GM23338 (cell line): ENCODE measurements around the gene STRBP. TPM values are rescaled to one million over a fixed set of nuclear protein-coding genes. Genes with fewer than 3 reads are reported as not detected.

ENCODE experiments used
- ATAC-seq: fragments of 200-7000 bp; cut with Tn5 transposase; 3 replicates; pipeline ENCODE4 v1.9.1; 2020
- DNase-seq: peaks from one replicate; pipeline ENCODE4 v3.0.0-alpha.2; 2015; ENCODE audit warnings: low spot score
- H2AFZ ChIP-seq: fragments of 200-600 bp; sonication (generic); 2 replicates; pipeline ENCODE4 v1.8.0; 2016; ENCODE audit warnings: antibody characterized with exemption, mild to moderate bottlenecking, moderate library complexity
- H3F3A ChIP-seq: fragments of 200-600 bp; sonication (generic); replicated peaks from 2 replicates; pipeline ENCODE4 v1.8.0; 2017; ENCODE audit warnings: antibody characterized with exemption, mixed run types, low read depth
- H3K27ac ChIP-seq: fragments of 200-600 bp; sonication (generic); 2 replicates; pipeline ENCODE4 v1.6.1; 2016; ENCODE audit warnings: low read depth
- H3K27me3 ChIP-seq: fragments of 200-600 bp; sonication (generic); 2 replicates; pipeline ENCODE4 v1.8.0; 2016; ENCODE audit warnings: mild to moderate bottlenecking, mixed run types, moderate library complexity; ENCODE audit not compliant: insufficient read depth
- H3K36me3 ChIP-seq: fragments of 200-600 bp; sonication (generic); 2 replicates; pipeline ENCODE4 v1.8.0; 2016; ENCODE audit warnings: mild to moderate bottlenecking; ENCODE audit not compliant: insufficient read depth
- H3K4me1 ChIP-seq: fragments of 200-600 bp; sonication (generic); 2 replicates; pipeline ENCODE4 v1.8.0; 2016; ENCODE audit warnings: mild to moderate bottlenecking, moderate library complexity; ENCODE audit not compliant: insufficient read depth
- H3K4me2 ChIP-seq: fragments of 200-600 bp; sonication (generic); 2 replicates; pipeline ENCODE4 v1.7.1; 2017; ENCODE audit warnings: mixed run types
- H3K4me3 ChIP-seq: fragments of 200-600 bp; sonication (generic); 2 replicates; pipeline ENCODE4 v1.6.1; 2016; ENCODE audit warnings: mixed run types
- H3K79me2 ChIP-seq: fragments of 200-600 bp; sonication (generic); replicated peaks from 2 replicates; pipeline ENCODE4 v1.8.0; 2017; ENCODE audit warnings: mild to moderate bottlenecking; ENCODE audit not compliant: insufficient read depth
- H3K9me2 ChIP-seq: fragments of 200-600 bp; sonication (generic); 2 replicates; pipeline ENCODE4 v1.8.0; 2017; ENCODE audit not compliant: insufficient read depth
- H4K20me1 ChIP-seq: fragments of 200-600 bp; sonication (generic); replicated peaks from 2 replicates; pipeline ENCODE4 v1.8.0; 2017; ENCODE audit warnings: mild to moderate bottlenecking; ENCODE audit not compliant: insufficient read depth
- H3K27ac Mint-ChIP-seq: 2 replicates; pipeline ENCODE4 v1.8.0; 2020; ENCODE audit warnings: inconsistent platforms, mild to moderate bottlenecking, moderate library complexity, mixed read lengths
- H3K27me3 Mint-ChIP-seq: 3 replicates; pipeline ENCODE4 v1.8.0; 2022; ENCODE audit warnings: low read depth, mild to moderate bottlenecking, moderate library complexity, mixed read lengths, inconsistent platforms; ENCODE audit not compliant: insufficient read depth, poor library complexity
- H3K36me3 Mint-ChIP-seq: 3 replicates; pipeline ENCODE4 v1.8.0; 2021; ENCODE audit warnings: low read depth, mild to moderate bottlenecking, inconsistent platforms, moderate library complexity, mixed read lengths
- H3K4me1 Mint-ChIP-seq: 3 replicates; pipeline ENCODE4 v1.8.0; 2020; ENCODE audit warnings: mild to moderate bottlenecking, inconsistent platforms, mixed read lengths
- H3K4me3 Mint-ChIP-seq: 3 replicates; pipeline ENCODE4 v1.8.0; 2021; ENCODE audit warnings: moderate library complexity, mild to moderate bottlenecking, inconsistent platforms, mixed read lengths
- H3K9me3 Mint-ChIP-seq: 3 replicates; pipeline ENCODE4 v1.8.0; 2020; ENCODE audit warnings: moderate library complexity, mild to moderate bottlenecking, inconsistent platforms, mixed read lengths
- CREB1 ChIP-seq: fragments of 250-450 bp; sonication (Bioruptor Pico); IDR thresholded peaks from 2 replicates; pipeline ENCODE4 v1.5.0; 2020; ENCODE audit warnings: low read depth, mild to moderate bottlenecking, moderate library complexity
- ETS1 ChIP-seq: IDR thresholded peaks from 2 replicates; pipeline ENCODE4 v1.6.1; 2016; ENCODE audit warnings: antibody characterized with exemption
- EZH2 ChIP-seq: fragments of 200-600 bp; sonication (generic); IDR thresholded peaks from one replicate; pipeline ENCODE4 v1.8.0; 2017; ENCODE audit warnings: antibody characterized with exemption, mild to moderate bottlenecking, low read depth; ENCODE audit not compliant: unreplicated experiment
- EZH2phosphoT487 ChIP-seq: fragments of 200-600 bp; sonication (generic); IDR thresholded peaks from one replicate; pipeline ENCODE4 v1.8.1; 2018; ENCODE audit warnings: antibody characterized with exemption; ENCODE audit not compliant: unreplicated experiment
- NANOG ChIP-seq: IDR thresholded peaks from 2 replicates; pipeline ENCODE4 v1.6.1; 2016; ENCODE audit warnings: antibody characterized with exemption, borderline replicate concordance
- REST ChIP-seq: IDR thresholded peaks from one replicate; pipeline ENCODE4 v1.6.1; 2018; ENCODE audit warnings: antibody characterized with exemption; ENCODE audit not compliant: unreplicated experiment
- ZNF462 ChIP-seq: fragments of 250-450 bp; sonication (Bioruptor Pico); IDR thresholded peaks from 2 replicates; pipeline ENCODE4 v1.5.0; 2020; ENCODE audit warnings: mild to moderate bottlenecking, moderate library complexity
- polyA plus RNA-seq: library from polyadenylated mRNA; unstranded; fragments of >200 nt; fragmentation: Nextera tagmentation; extraction: Ambion mirVana; gene quantifications from 2 replicates; pipeline ENCODE4 v1.2.1, GENCODE V29; 2016
- total RNA-seq: library from RNA; depleted of rRNA; stranded (reverse); fragments of >200 nt; shearing (Covaris generic); gene quantifications from 2 replicates; pipeline ENCODE4 v1.2.3, GENCODE V29; 2014

The STRBP gene
- total and polyA plus RNA-seq, 2 experiments from 2014 or later = 80.5 to 116 TPM

- TF ChIP-seq ZNF462 (no peak), EZH2 (no peak), REST (no peak)
Measured at GRCh38 chr9:123208626-123209174, 59.7 kb downstream of the STRBP start (continued).

DNA sequence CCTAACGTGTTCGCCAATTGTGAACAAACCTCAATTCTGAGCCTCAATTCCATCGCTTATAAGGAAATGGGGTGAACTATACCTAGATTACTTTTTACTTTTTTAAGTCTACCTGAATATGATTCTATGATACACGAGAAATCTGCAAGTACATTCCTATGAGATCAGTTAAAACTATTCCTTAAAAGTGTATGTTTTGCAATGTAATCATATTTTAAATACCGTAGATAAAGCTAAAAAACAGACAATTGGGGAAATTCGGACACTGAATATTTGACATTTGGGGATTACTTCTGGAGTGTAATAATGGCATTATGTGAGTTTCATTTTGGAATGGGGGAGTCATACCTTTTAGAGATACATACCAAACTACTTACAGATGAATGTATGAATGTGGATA is 62.3 kb downstream of the STRBP start:
- no peak overlapping the region for H3K27ac ChIP-seq
- Mint-ChIP-seq H3K36me3 (peaks cover 16% of the 10 kb centered on the region; the same call in 2 of the 3 replicates), H3K4me3 (no peak overlapping the region)
- no peak for TF ChIP-seq NANOG
- no peak for TF ChIP-seq REST
- TF ChIP-seq CREB1 (CRISPR knock-in tag) = no peak
- no peak for TF ChIP-seq ETS1
- TF ChIP-seq EZH2phosphoT487 = no peak

More for the DNA sequence above, 62.3 kb downstream of the STRBP start:
- no peak overlapping the region; the same call in 1 of the 2 replicates for H3K27ac Mint-ChIP-seq
- H3K79me2 ChIP-seq = peaks cover 65% of the 10 kb centered on the region
- H3K27me3 Mint-ChIP-seq = peaks cover 2% of the 10 kb centered on the region
- no peaks in the 10 kb centered on the region for H3K36me3 ChIP-seq
- ATAC-seq = no peak
- H3F3A ChIP-seq = no peaks in the 10 kb centered on the region
- H3K4me1 Mint-ChIP-seq = peaks cover 3% of the 10 kb centered on the region; the same call in 1 of the 3 replicates
- no peak overlapping the region for H3K4me2 ChIP-seq
- H4K20me1 ChIP-seq = peaks cover 12% of the 10 kb centered on the region
- H3K9me2 ChIP-seq = no peaks in the 10 kb centered on the region
- no peak overlapping the region for H3K4me3 ChIP-seq
- H3K4me1 ChIP-seq = no peaks in the 10 kb centered on the region
- no peaks in the 10 kb centered on the region; the same call in 2 of the 3 replicates for H3K9me3 Mint-ChIP-seq
- no peaks in the 10 kb centered on the region for H3K27me3 ChIP-seq
- DNase-seq = no peak
- H2AFZ ChIP-seq = no peak overlapping the region
